ENCODE results near the gene CMIP. TPM values are rescaled to one million over a fixed set of nuclear protein-coding genes. Genes with fewer than 3 reads are reported as not detected.

CMIP gene
- total RNA-seq, 1 donor from 2014 or later, result 40.0 TPM

GRCh38 chr16:81586417-81586816 lies 141.8 kb downstream of the CMIP start:
- Mint-ChIP-seq H3K27me3 (no peaks in the 10 kb centered on the region), H3K36me3 (ENCODE audit: low read depth) (no peaks in the 10 kb centered on the region), H3K4me1 (peaks cover 10% of the 10 kb centered on the region), H3K9me3 (no peaks in the 10 kb centered on the region), H3K27ac (no peak overlapping the region), H3K4me3 (no peak overlapping the region)
- intact Hi-C loops (cut with micrococcal nuclease), result no loop called here
- no peak for DNase-seq

DNA sequence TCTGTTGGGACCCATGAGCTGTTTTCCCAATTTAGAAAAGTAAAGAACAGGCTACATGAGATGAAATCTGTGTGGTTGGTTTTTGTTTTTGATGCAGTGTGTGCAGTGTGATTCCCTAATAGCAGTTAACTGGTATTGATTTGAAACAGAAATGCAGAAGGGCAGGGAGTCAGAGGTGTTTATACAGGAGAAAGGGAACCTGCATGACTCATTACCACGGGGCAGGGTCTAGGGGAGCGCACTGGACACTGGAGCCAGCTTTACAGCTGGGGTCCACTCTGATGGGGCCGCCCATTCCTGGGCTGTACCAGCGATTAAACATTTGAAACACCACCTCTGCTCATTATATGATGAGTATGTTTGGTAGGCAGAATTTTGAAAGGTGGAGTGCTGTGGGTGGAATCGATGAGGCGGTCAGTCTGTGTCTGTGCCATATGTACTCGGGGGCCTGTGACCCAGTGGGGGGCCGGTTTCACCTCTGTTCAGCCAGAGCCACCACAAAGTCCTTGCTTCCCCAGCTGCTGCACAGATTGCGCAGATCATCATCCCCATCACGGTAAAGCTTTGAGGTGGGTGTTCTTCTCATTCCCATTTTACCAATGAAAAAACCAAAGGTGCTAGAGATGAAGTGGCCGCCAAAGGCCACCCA lies 142.5 kb downstream of the CMIP start:
- no peaks in the 10 kb centered on the region for H3K9me3 Mint-ChIP-seq
- no peak for DNase-seq
- peaks cover 10% of the 10 kb centered on the region for H3K4me1 Mint-ChIP-seq
- H3K27ac Mint-ChIP-seq, result no peak overlapping the region
- H3K36me3 Mint-ChIP-seq (ENCODE audit: low read depth), result no peaks in the 10 kb centered on the region
- H3K27me3 Mint-ChIP-seq, result no peaks in the 10 kb centered on the region
- intact Hi-C loops (cut with micrococcal nuclease), result no loop called here
- no peak overlapping the region for H3K4me3 Mint-ChIP-seq

- H3K27ac Mint-ChIP-seq, result no peak overlapping the region
- intact Hi-C loops (cut with micrococcal nuclease), result no loop called here
- H3K9me3 Mint-ChIP-seq, result no peaks in the 10 kb centered on the region
These were observed 143.1 kb downstream of the CMIP start for GRCh38 chr16:81587626-81588160.

GRCh38 chr16:81588326-81589081 lies 143.9 kb downstream of the CMIP start:
- H3K4me1 Mint-ChIP-seq, result peaks cover 10% of the 10 kb centered on the region
- intact Hi-C loops (cut with micrococcal nuclease), result no loop called here
- DNase-seq, result no peak
- no peaks in the 10 kb centered on the region for H3K36me3 Mint-ChIP-seq (ENCODE audit: low read depth)
- H3K9me3 Mint-ChIP-seq, result no peaks in the 10 kb centered on the region
- H3K27me3 Mint-ChIP-seq, result no peaks in the 10 kb centered on the region
- no peak overlapping the region for H3K4me3 Mint-ChIP-seq
- H3K27ac Mint-ChIP-seq, result peak overlapping the region; percentile 53

More at GRCh38 chr16:81587626-81588160, 143.1 kb downstream of the CMIP start:
- no peak for DNase-seq
- Mint-ChIP-seq H3K4me3 (no peak overlapping the region), H3K36me3 (ENCODE audit: low read depth) (no peaks in the 10 kb centered on the region), H3K4me1 (peaks cover 10% of the 10 kb centered on the region), H3K27me3 (no peaks in the 10 kb centered on the region)

GRCh38 chr16:81589975-81590650 lies 145.5 kb downstream of the CMIP start:
- Mint-ChIP-seq H3K36me3 (ENCODE audit: low read depth) (no peaks in the 10 kb centered on the region), H3K4me1 (peaks cover 15% of the 10 kb centered on the region)
- intact Hi-C loops (cut with micrococcal nuclease), result no loop called here

GRCh38 chr16:81590714-81591544 lies 146.3 kb downstream of the CMIP start:
- no peaks in the 10 kb centered on the region for H3K27me3 Mint-ChIP-seq
- no peak overlapping the region for H3K4me3 Mint-ChIP-seq
- no peaks in the 10 kb centered on the region for H3K9me3 Mint-ChIP-seq
- peaks cover 17% of the 10 kb centered on the region for H3K4me1 Mint-ChIP-seq
- no peak for DNase-seq
- no peak overlapping the region for H3K27ac Mint-ChIP-seq
- H3K36me3 Mint-ChIP-seq (ENCODE audit: low read depth), result no peaks in the 10 kb centered on the region
- intact Hi-C loops (cut with micrococcal nuclease), result no loop called here

More at GRCh38 chr16:81589975-81590650, 145.5 kb downstream of the CMIP start:
- Mint-ChIP-seq H3K4me3 (no peak overlapping the region), H3K27me3 (no peaks in the 10 kb centered on the region), H3K9me3 (no peaks in the 10 kb centered on the region), H3K27ac (no peak overlapping the region)
- no peak for DNase-seq

DNA sequence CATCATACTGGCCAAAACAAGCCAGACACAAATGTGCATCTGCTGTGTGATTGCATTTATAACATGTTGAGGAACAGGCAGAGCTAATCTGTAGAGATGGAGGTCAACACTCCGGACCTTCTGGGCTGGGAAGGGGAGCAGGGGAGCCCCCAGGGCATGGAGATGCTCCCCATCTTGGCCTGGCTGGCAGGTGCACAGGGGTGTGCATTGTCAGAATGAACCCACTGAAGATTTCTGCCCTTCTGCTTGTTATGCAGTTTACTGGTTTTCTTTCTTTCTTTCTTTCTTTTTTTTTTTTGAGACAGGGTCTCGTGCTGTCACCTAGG lies 146.9 kb downstream of the CMIP start:
- Mint-ChIP-seq H3K9me3 (no peaks in the 10 kb centered on the region), H3K4me1 (peaks cover 20% of the 10 kb centered on the region), H3K4me3 (no peak overlapping the region), H3K27ac (no peak overlapping the region), H3K27me3 (no peaks in the 10 kb centered on the region), H3K36me3 (ENCODE audit: low read depth) (no peaks in the 10 kb centered on the region)
- no peak for DNase-seq
- intact Hi-C loops (cut with micrococcal nuclease), result no loop called here

GRCh38 chr16:81592353-81592866 lies 147.8 kb downstream of the CMIP start:
- peak overlapping the region; percentile 40 for H3K27ac Mint-ChIP-seq
- peaks cover 25% of the 10 kb centered on the region for H3K4me1 Mint-ChIP-seq
- no peaks in the 10 kb centered on the region for H3K27me3 Mint-ChIP-seq
- H3K4me3 Mint-ChIP-seq, result no peak overlapping the region
- no peaks in the 10 kb centered on the region for H3K36me3 Mint-ChIP-seq (ENCODE audit: low read depth)
- no peak for DNase-seq
- H3K9me3 Mint-ChIP-seq, result no peaks in the 10 kb centered on the region
- intact Hi-C loops (cut with micrococcal nuclease), result no loop called here

- intact Hi-C loops (cut with micrococcal nuclease), result no loop called here
- no peak overlapping the region for H3K4me3 Mint-ChIP-seq
- peaks cover 22% of the 10 kb centered on the region for H3K4me1 Mint-ChIP-seq
- no peaks in the 10 kb centered on the region for H3K36me3 Mint-ChIP-seq (ENCODE audit: low read depth)
- H3K9me3 Mint-ChIP-seq, result no peaks in the 10 kb centered on the region
- no peak for DNase-seq
- H3K27ac Mint-ChIP-seq, result no peak overlapping the region
- H3K27me3 Mint-ChIP-seq, result no peaks in the 10 kb centered on the region
These were observed 148.9 kb downstream of the CMIP start for GRCh38 chr16:81593481-81593880.

- Mint-ChIP-seq H3K4me1 (peaks cover 20% of the 10 kb centered on the region), H3K27me3 (no peaks in the 10 kb centered on the region), H3K36me3 (ENCODE audit: low read depth) (no peaks in the 10 kb centered on the region), H3K9me3 (no peaks in the 10 kb centered on the region), H3K27ac (peak overlapping the region; percentile 88), H3K4me3 (no peak overlapping the region)
- intact Hi-C loops (cut with micrococcal nuclease), result loop anchor here (1.0 kb wide), 2 partner anchors 27 to 31 kb away; no protein-coding TSS in a partner anchor
- no peak for DNase-seq
These were observed 151.2 kb downstream of the CMIP start for GRCh38 chr16:81595629-81596292.

- H3K9me3 Mint-ChIP-seq, result no peaks in the 10 kb centered on the region
- intact Hi-C loops (cut with micrococcal nuclease), result no loop called here
- no peaks in the 10 kb centered on the region for H3K36me3 Mint-ChIP-seq (ENCODE audit: low read depth)
- no peaks in the 10 kb centered on the region for H3K27me3 Mint-ChIP-seq
- no peak overlapping the region for H3K4me3 Mint-ChIP-seq
- peaks cover 17% of the 10 kb centered on the region for H3K4me1 Mint-ChIP-seq
- no peak for DNase-seq
- peak overlapping the region; percentile 24 for H3K27ac Mint-ChIP-seq
These were observed 152.6 kb downstream of the CMIP start for GRCh38 chr16:81597079-81597658.

DNA sequence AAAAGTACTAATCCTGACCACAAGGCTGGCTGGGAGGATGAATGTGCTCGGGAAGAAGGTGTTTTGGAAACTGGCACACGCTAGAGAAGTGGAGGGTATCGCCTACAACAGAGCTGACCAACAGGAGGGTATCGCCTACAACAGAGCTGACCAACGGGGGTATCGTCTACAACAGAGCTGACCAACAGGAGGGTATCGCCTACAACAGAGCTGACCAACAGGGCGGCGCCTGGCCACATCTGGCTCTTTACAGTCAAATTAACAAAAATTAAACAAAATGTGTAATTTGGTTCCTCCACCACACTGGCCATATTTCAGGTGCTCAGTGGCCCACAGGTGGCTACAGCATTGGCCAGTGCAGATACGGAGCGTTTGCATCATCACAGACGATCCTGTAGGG lies 153.5 kb downstream of the CMIP start:
- no peak for DNase-seq
- peak overlapping the region; percentile 58 for H3K27ac Mint-ChIP-seq
- no peaks in the 10 kb centered on the region for H3K27me3 Mint-ChIP-seq

More for the DNA sequence above, 153.5 kb downstream of the CMIP start:
- Mint-ChIP-seq H3K4me1 (peaks cover 18% of the 10 kb centered on the region), H3K4me3 (no peak overlapping the region), H3K9me3 (no peaks in the 10 kb centered on the region), H3K36me3 (ENCODE audit: low read depth) (no peaks in the 10 kb centered on the region)
- intact Hi-C loops (cut with micrococcal nuclease), result no loop called here
